Endodermal cell (in vitro differentiated cells): ENCODE measurements around the gene GAPDHS. TPM values are rescaled to one million over a fixed set of nuclear protein-coding genes. Genes with fewer than 3 reads are reported as not detected.

ENCODE experiments used
- DNase-seq: peaks from one replicate; pipeline ENCODE4 v3.0.0-alpha.2; 2017
- H3K27ac ChIP-seq: 2 replicates; pipeline ENCODE4 v1.5.1; 2013; ENCODE audit warnings: mild to moderate bottlenecking, low read depth, low read length, moderate library complexity
- H3K27me3 ChIP-seq: 2 replicates; pipeline ENCODE4 v1.6.1; 2013; ENCODE audit warnings: mild to moderate bottlenecking, low read length, moderate library complexity; ENCODE audit not compliant: insufficient read depth, control insufficient read depth, poor library complexity, severe bottlenecking
- H3K36me3 ChIP-seq: 2 replicates; pipeline ENCODE4 v1.7.0; 2013; ENCODE audit warnings: mild to moderate bottlenecking, low read length, moderate library complexity; ENCODE audit not compliant: control insufficient read depth, insufficient read depth
- H3K4me1 ChIP-seq: one replicate; pipeline ENCODE4 v1.7.0; 2013; ENCODE audit warnings: low read length; ENCODE audit not compliant: control insufficient read depth, insufficient read depth
- H3K4me3 ChIP-seq: 2 replicates; pipeline ENCODE4 v1.5.1; 2013; ENCODE audit warnings: mild to moderate bottlenecking, low read length, moderate library complexity
- H3K9ac ChIP-seq: 2 replicates; pipeline ENCODE4 v1.6.1; 2013; ENCODE audit warnings: mild to moderate bottlenecking, low read length, moderate library complexity; ENCODE audit not compliant: poor library complexity, severe bottlenecking; ENCODE audit errors: extremely low read depth
- H3K9me3 ChIP-seq: 2 replicates; pipeline ENCODE4 v1.6.1; 2013; ENCODE audit warnings: mild to moderate bottlenecking, low read length, moderate library complexity; ENCODE audit not compliant: control insufficient read depth
- H3K27ac Mint-ChIP-seq: 2 replicates; pipeline ENCODE4 v1.8.0; 2020; ENCODE audit warnings: mixed read lengths
- H3K27me3 Mint-ChIP-seq: 2 replicates; pipeline ENCODE4 v1.8.0; 2021; ENCODE audit warnings: mild to moderate bottlenecking, mixed read lengths; ENCODE audit not compliant: insufficient read depth
- H3K36me3 Mint-ChIP-seq: 2 replicates; pipeline ENCODE4 v1.8.0; 2020; ENCODE audit warnings: low read depth, mixed read lengths
- H3K4me1 Mint-ChIP-seq: 2 replicates; pipeline ENCODE4 v1.8.0; 2020; ENCODE audit warnings: mixed read lengths
- H3K4me3 Mint-ChIP-seq: 2 replicates; pipeline ENCODE4 v1.8.0; 2020; ENCODE audit warnings: mild to moderate bottlenecking, moderate library complexity, mixed read lengths
- H3K9me3 Mint-ChIP-seq: 2 replicates; pipeline ENCODE4 v1.8.0; 2020; ENCODE audit warnings: mild to moderate bottlenecking, mixed read lengths
- CTCF ChIP-seq: fragments of 200-600 bp; sonication (generic); conservative IDR thresholded peaks from 2 replicates; pipeline ENCODE4 v1.5.0; 2021; ENCODE audit warnings: antibody characterized with exemption, mild to moderate bottlenecking
- WGBS, 2 experiments: methylation state at CpG; one replicate each; pipeline versions ENCODE4 v1.1.5 to v1.1.7; 2013; ENCODE audit warnings: missing lambda C conversion rate in 2 of 2, mixed read lengths in 1 of 2; ENCODE audit not compliant: insufficient coverage in 1 of 2, insufficient read length in 1 of 2; 5-methylcytosine and 5-hydroxymethylcytosine counted together
- total RNA-seq, 2 donors: library from RNA; stranded (reverse); fragmentation: NEBNext Ultra II Directional in 1 of 2; extraction: Animal tissue kit (Norgen Biotek cat#: 25700) in 1 of 2; gene quantifications; 2 replicates in 1 of 2; 3 replicates in 1 of 2; pipeline ENCODE4 v1.2.1, GENCODE V29; 2021

The GAPDHS gene
- total RNA-seq, 2 donors from 2014 or later: not detected

- TF ChIP-seq CTCF: no peak
- H3K4me3 ChIP-seq: peak overlapping the region; percentile 99
- DNase-seq: no peak
- Mint-ChIP-seq H3K4me1 (peaks cover 15% of the 10 kb centered on the region), H3K4me3 (peak overlapping the region; percentile 84), H3K9me3 (no peaks in the 10 kb centered on the region), H3K27me3 (no peaks in the 10 kb centered on the region), H3K36me3 (peaks cover 46% of the 10 kb centered on the region), H3K27ac (no peak overlapping the region)
- peaks cover 10% of the 10 kb centered on the region for H3K4me1 ChIP-seq
- 92 to 96% methylated on average over 11 to 15 of the region's 15 CpGs for WGBS, 2 experiments
- H3K27ac ChIP-seq: no peak overlapping the region
- H3K27me3 ChIP-seq: no peaks in the 10 kb centered on the region
- H3K9me3 ChIP-seq: no peaks in the 10 kb centered on the region
- no peak overlapping the region for H3K9ac ChIP-seq
- peaks cover 29% of the 10 kb centered on the region for H3K36me3 ChIP-seq
Measured at GRCh38 chr19:35543280-35544109, 10.2 kb downstream of the GAPDHS start.

GRCh38 chr19:35544110-35544802 lies 11.0 kb downstream of the GAPDHS start:
- Mint-ChIP-seq H3K27ac (peak overlapping the region; percentile 86), H3K4me3 (peak overlapping the region; percentile 84), H3K4me1 (peaks cover 21% of the 10 kb centered on the region), H3K36me3 (peaks cover 48% of the 10 kb centered on the region), H3K9me3 (no peaks in the 10 kb centered on the region), H3K27me3 (no peaks in the 10 kb centered on the region)
- H3K27me3 ChIP-seq: no peaks in the 10 kb centered on the region
- H3K9ac ChIP-seq: peak overlapping the region; percentile 81
- peak overlapping the region; percentile 99 for H3K4me3 ChIP-seq
- 86 to 89% methylated on average over 3 of the region's 3 CpGs for WGBS, 2 experiments
- H3K9me3 ChIP-seq: no peaks in the 10 kb centered on the region
- H3K27ac ChIP-seq: no peak overlapping the region
- TF ChIP-seq CTCF: no peak
- peaks cover 10% of the 10 kb centered on the region for H3K4me1 ChIP-seq
- DNase-seq: no peak
- peaks cover 29% of the 10 kb centered on the region for H3K36me3 ChIP-seq

GRCh38 chr19:35545001-35545854 lies 12.0 kb downstream of the GAPDHS start, which contains the start of gene TMEM147:
Gene TMEM147, plus strand, starts transcription at chr19:35545626. Its CDS starts 114 bp downstream, at chr19:35545740.
- Histone ChIP-seq H3K9me3 (no peaks in the 10 kb centered on the region), H3K27me3 (no peaks in the 10 kb centered on the region), H3K4me1 (peaks cover 10% of the 10 kb centered on the region), H3K4me3 (peak within 1 kb of the TSS; percentile 99), H3K27ac (peak within 1 kb of the TSS; percentile 24), H3K9ac (peak within 1 kb of the TSS; percentile 81), H3K36me3 (peaks cover 37% of the 10 kb centered on the region)
- H3K27me3 Mint-ChIP-seq: no peaks in the 10 kb centered on the region
- 0% methylated on average over 51 to 85 of the region's 85 CpGs for WGBS, 2 experiments
- peaks cover 45% of the 10 kb centered on the region for H3K36me3 Mint-ChIP-seq
- TF ChIP-seq CTCF: no peak
- H3K9me3 Mint-ChIP-seq: no peaks in the 10 kb centered on the region
- peaks cover 22% of the 10 kb centered on the region for H3K4me1 Mint-ChIP-seq
- peak; percentile 96 for DNase-seq
- peak within 1 kb of the TSS; percentile 91 for H3K27ac Mint-ChIP-seq
- peak within 1 kb of the TSS; percentile 84 for H3K4me3 Mint-ChIP-seq
